HG03135 (cell line): ENCODE measurements around the gene PPARA.

ENCODE experiments used
- ATAC-seq: cut with Tn5 transposase; IDR thresholded peaks from one replicate; pipeline ENCODE4 v1.9.1; 2021; ENCODE audit warnings: mild to moderate bottlenecking, moderate library complexity; ENCODE audit not compliant: unreplicated experiment

PPARA gene

DNA sequence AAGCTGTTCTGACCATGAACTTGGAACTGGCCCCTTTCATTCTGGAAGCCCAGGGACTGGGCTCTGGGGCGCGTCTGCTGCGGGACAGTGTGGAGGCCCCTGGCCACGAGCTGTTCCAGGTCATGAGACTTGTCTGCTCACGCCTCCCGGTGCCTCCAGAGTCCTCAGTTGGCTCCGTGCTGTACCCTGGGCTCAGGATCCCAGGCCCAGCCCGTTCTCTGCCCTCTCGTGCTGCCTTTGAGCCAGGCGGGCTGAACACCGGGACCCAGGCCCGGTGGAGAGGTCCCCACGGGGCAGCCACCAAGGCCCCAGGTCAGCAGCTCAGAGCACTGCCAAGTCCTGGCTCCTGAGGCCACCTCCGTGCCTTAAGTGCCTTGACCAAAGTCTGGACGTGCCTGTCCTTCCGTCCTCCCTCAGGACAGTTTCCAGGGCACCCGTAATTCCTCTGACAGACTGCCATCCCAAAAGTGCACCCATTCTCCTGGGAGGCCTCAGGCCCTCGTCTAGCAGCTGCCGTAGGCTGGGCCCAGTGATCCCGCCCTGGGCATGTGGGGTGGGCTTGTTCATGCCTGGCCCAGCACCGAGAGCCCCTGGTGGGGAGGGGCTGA, 36.3 kb upstream of the PPARA start:
- no peak for ATAC-seq

DNA sequence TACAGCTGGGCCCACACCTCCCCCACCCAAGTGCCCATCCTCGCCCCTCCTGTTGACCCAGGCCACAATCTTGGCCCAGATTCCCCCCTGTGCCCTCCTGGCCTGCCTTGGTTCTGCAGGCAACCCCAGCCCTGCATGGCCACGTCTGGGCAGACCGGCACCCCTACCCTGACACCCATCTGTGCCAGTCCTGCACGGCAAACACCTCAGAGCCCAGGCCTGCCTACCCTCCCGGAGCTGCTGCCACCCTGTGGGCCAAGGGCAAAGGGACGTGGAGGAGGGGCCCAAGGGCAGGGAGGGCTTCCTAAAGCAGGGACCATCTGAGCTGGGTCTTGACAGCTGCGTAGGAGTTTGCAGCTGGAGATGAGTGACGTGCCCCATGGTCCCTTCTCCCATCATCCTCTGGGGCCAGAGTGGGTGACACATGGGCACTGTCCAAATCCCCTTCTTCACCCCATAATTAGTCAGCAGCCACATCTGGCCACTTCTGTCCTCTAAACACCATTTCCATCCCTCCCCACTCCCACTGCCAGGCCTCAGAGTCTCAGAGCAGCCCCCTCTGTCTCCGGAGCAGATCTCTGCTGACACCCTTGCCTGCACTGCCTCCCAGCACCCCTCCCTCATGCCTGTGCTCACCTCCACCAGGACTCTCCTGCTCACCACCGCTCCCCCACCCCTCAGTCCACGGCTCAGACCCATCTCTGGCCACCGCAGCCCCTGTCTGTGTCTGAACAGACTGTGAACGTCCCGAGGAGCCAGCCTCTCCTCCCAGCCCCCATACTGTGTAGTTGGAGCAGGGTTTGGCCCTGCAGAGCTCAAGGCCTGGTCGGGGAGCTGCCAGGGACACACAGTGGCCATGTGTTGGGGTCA, 35.6 kb upstream of the PPARA start:
- ATAC-seq = no peak

GRCh38 chr22:46115388-46115678, 35.0 kb upstream of the PPARA start:
- no peak for ATAC-seq

DNA sequence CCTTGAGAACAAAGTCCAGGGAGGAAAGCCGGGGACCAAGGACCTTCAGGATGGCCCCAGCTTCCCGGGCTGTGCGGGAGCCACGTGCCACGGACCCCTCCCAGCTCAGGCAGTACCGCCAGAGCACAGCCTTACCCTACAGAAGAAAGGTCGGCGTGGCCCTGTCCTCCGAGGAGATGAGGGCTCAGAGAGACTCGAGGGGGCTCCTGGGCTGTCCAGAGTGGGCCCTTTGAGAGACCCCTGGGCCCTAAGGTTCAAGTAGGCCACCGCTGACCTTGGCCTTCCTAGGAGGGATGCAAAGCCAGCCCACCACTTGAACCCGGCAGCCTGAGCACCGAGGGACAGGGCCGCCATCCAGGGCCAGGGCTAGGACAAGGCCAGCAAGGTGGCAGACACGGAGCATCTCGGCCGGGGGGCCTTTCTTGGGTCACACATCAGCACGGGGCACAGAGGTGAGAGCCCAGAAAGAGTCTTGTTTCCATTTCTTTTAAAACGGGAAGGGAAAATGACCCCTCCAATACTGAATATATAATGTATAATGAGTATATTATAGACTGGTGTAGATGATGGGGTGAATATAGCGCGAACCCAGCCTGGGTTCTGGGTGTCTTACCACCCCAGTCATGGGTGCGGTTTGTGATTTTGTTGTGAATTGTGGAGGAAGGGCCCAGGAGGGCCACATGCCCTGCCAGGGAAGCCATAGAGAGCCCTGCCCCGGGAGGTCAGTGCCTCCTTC, 34.4 kb upstream of the PPARA start:
- ATAC-seq = no peak

DNA sequence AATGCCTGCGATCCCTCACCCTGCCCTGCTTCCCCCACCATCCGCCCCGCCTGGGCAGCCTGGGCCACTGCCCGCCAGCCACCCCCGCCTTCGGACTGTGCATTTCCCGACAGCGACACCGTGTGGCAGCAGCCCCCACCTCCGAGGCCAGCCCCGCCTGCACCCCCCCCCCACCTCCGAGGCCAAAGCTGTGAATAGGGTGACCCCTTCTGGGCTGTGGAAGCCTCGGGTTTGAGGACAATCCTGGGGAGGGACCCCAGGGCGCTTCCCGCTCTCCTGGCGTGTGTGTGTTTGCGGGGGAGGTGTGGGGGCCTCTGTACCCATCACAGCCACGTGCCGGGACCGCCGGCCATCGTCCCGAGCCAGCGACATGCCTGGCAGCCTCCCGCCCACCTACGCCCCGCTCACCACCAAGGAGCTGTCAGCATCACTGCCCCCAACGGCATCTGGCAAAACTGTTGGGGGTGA, 33.8 kb upstream of the PPARA start:
- ATAC-seq = no peak

- no peak for ATAC-seq
Observed at GRCh38 chr22:46117206-46118199, 32.8 kb upstream of the PPARA start.

GRCh38 chr22:46119093-46119728, 31.1 kb upstream of the PPARA start:
- no peak for ATAC-seq

- ATAC-seq = no peak
Observed at GRCh38 chr22:46119729-46120419, 30.5 kb upstream of the PPARA start.

- ATAC-seq = no peak
Observed at GRCh38 chr22:46120420-46120737, 29.9 kb upstream of the PPARA start.

DNA sequence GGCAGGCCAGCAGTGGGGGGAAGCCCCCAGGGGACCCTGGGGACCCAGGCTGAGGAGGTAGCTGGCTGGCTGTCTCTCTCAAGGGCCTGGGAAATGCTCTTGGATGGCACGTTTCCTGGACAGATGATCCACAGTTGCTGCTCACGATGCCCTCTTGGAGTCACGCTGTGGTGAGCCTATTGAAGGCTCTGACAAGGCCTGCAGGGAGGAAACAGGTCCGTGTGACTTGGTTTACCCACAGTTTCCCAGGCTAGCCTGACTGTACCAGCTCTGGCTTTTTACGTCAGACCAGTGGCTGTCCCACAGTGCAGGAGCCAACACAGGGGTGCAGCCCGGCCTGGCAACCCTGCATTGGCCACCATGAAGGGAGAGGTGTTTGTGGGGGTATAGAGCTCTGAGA, 29.2 kb upstream of the PPARA start:
- no peak for ATAC-seq

DNA sequence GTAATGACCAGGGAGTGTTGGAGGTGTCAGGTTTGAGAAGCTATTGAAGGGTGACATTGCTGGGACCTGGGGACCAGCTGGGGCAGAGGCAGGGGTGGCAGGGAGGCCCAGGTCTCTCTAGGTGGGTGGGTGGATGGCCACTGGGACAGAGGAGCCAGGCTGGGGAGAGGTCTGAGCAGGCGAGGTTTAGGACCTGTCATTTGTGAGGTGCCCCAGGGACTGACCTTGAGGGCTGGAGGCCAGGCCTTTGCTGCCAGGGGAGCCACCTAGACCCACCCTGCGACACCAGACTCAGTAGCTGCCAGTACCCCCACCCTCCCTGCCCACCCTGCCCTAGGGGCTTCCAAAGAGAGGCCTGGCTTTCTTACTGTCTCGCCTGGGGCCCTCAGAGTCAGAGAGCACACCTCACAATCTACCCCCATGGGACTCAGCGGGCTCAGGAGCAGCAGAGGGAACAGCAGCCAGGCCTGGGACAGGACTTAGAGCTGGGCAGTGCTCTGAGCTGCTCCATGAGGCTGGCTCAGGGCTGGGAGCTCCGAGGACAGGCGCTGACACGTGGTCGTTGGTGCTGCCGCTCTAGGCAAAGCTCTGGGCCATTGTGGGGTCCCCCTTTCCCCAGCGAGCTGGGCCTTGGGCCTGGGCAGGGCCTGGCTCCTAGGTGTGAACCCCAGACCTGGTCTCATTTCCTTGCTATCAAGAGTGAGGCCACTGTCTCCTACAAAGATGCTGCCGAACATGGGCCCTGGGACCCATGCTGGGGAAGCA, 28.6 kb upstream of the PPARA start:
- no peak for ATAC-seq

DNA sequence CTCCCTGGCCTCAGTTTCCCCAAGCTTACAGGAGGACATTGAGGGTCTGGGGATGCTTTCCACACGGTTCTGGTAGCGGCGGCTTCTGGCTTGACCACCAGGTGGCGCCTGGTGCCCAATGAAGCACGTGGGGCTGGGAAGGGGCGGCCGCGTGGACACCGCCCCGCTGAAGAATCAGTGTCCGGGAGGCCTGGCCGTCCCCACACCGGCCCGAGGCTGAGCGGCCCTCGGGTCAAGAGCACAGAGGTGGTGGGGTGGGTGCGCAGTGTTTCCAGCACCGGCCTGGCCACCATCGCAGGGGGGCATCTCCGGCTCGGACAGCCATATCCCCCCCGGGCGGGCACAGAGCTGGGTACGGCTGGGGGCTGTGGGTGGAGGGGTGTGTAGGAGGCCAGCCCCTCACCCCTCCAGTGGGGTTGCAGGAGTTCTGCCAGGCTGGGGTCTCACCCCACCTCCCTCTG, 27.8 kb upstream of the PPARA start:
- ATAC-seq = no peak

- ATAC-seq = no peak
Observed at GRCh38 chr22:46122980-46123693, 27.2 kb upstream of the PPARA start.

- no peak for ATAC-seq
Observed at GRCh38 chr22:46123694-46124382, 26.5 kb upstream of the PPARA start.

DNA sequence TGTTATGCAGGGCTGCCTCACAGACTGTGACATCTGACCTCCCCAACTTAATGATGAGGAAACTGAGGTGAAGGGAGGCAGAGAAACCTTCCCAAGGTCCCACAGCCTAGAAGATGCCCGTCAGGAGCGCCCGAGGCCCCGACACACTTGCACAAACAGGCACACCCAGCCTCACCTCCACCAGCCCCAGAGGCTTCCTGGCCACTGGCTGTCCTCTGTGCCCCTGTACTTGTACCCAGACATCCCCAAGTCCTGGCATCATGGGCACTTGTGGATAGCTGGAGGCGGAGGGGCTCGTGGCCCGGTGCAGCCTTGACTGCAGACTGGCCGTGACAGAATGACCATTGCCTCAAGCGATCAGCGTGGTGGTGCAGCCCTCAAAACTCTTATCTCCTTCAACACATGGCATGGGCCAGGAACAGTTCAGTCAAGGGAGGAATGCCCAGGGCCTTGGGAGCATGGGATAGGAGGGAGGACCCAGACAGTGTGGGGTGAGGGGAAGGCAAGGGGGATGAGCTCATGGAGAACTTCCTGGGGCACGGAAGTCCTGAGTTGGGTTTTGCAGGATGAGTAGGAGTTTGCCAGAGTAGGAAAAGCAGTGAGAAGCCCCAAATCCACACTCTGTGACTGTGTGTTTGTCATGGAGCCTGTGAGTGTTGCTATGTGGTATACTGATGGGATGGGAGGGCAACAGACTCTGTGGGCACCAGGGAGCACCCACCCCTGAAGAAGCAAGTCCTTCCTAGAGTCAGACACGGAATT, 25.8 kb upstream of the PPARA start:
- ATAC-seq = no peak

GRCh38 chr22:46125311-46125710, 25.0 kb upstream of the PPARA start:
- no peak for ATAC-seq
